ENCODE measurements around the gene ZNF503.
"Not testable (repeated sequence)": the region's sequence is repeated elsewhere in the genome, so short reads cannot be mapped to it uniquely, and the experiment has no call there.

ZNF503 gene

DNA sequence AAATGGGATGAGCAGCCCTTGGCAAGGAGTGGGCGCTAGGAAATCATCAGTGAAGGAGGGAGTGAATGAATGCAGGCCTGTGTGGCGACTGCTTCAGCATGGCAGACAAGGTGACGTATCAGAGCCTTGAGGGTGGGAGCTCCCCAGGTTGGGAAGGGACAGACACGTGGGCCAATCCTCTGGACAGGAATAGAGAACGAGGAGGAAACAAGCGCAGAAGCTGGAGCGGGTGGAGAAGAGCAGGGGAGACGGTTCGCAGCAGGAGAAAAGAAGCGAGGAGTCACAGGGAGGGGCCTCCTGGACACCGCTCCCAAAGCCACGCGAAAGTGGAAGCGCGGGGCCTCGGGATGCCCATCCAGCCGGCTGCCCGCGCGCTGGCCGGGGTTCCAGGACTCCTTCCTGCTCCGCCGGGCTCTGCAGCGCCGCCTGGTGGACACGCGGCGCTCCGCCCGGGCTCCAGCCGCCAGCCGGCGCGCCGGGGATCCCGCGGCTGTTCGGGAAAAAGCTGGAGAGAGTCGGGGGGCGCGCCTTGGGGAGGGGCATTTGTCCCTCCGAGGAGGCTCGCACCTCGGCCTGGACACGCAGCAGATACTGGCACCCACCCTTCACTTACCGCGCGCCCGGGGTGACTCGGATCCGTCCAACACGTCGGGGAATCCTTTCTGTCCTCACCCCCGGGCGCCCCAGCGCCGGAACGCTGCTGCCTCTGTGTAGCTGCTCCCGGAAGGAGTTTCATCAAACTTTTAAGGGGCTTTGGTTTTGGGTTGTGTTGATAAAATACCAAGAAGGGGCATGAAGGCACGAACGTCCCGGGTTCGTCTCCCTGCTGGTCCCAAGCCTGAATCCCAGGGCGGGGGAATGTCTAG, 6.3 kb downstream of the ZNF503 start:
- DNase-seq (ENCODE audit: low read depth) = no peak

DNA sequence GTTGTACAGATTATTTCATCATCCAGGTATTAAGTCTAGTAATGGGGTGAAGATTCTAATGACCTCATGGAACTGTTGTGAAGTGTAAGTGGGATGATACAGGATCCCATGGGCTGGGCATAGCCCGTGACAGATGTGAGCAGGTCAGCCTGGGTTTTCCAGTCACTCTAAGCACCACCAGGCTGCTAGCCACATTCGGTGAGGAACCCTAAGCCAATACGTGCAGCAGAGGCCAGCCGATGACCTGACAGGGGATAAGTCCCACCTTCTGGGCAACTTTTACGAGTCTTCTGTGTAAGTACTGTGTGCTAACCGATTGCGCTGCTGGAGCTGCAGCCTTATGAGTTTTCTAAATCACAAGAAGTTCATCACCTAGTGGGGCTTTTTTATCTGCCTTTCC, 7.3 kb downstream of the ZNF503 start:
- no peak for DNase-seq (ENCODE audit: low read depth)

DNA sequence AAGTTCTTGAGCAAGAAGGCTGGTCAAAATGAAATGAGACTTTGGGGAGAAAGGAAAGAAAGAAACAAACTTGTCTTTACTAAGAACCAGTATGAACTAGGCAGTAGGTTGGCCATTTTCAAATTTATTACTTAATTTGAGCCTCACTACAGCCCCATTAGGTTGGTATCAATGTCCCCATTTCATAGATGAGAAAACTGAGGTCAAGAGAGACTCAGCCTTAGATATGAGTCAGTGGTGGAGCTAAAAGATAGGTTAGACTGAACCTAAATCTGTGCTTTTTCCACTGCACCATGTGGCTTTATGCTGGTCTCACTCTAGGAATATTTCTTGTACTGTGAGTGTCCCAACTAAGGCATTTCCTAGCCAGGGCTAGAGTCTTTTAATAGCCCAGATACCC, 8.8 kb downstream of the ZNF503 start:
- no peak for DNase-seq (ENCODE audit: low read depth)

DNA sequence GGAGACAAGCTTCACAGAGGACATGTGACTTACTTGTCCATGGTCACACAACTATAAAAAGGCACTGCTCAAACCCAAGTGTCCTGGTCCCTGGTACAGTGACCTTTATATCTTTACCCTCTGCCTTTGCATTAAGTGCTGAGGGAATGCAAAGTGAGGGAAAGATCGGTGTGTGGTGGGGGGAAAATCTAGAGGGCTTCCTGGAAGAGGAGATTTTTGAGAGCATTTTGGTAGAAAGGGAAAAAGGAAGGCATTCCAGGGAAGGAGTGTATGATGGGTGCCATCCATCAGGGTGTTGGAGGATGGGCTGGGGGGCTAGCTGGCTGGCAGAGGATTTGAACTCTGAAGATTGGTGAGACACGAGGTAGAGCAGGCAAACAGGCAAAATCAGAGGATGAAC, 9.3 kb downstream of the ZNF503 start:
- DNase-seq (ENCODE audit: low read depth) = no peak

DNA sequence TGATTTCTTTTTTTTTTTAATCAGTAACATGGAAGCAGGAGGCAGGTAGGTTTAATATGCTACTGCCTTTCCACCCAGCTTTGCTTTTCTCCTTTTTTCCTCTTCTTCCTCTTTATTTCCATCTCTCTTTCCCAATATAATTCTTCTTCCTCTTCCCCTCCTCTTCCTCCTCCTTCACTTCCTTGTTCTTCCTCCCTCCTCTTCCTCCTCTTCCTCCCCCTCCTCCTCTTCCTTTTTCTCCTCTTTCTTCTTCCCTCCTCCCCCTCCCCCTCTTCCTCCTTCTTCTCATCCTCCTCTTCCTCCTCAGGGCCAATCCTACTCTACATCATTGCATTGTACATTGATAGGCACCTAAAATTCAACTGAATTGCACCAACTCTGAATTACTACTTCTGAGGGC, 11.4 kb downstream of the ZNF503 start:
- no peak for DNase-seq (ENCODE audit: low read depth)

DNA sequence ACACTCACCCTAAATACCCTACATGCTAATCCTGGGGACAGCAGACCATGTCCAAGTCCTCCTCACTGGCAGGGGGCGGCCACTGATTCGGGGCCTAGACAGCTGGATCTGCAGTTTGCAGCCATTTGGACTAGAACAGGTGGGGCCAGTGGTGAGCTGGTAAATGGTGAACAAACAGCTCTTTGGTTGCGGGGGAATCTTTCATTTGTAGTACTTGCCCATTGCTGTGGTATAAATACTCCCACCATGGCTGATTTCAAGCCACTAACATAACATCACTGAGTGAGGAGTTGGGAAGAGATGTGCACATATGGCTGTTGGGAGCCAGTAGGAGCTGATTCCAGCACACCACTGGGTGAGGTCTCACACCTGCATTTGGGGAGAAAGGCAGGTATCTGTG, 13.5 kb downstream of the ZNF503 start:
- DNase-seq (ENCODE audit: low read depth) = no peak

DNA sequence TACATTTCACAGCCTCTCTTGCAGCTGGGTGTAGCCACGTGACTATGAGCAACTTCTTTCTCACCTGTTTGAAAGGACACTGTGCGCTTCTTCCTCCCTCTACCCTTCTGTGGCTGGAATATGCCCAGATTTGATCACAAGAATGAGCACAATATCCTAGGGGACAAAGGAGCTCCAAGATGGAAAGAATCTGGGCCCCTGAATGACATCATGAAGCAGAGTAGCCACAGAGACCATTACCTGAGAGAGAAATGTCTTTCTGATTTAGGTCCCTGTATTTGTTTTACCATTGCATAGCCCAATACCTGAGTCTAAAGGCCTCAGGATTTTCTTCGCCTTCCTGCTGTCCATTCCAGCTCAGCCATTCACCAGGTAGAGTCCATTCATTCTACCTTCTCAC, 15.4 kb downstream of the ZNF503 start:
- no peak for DNase-seq (ENCODE audit: low read depth)

DNA sequence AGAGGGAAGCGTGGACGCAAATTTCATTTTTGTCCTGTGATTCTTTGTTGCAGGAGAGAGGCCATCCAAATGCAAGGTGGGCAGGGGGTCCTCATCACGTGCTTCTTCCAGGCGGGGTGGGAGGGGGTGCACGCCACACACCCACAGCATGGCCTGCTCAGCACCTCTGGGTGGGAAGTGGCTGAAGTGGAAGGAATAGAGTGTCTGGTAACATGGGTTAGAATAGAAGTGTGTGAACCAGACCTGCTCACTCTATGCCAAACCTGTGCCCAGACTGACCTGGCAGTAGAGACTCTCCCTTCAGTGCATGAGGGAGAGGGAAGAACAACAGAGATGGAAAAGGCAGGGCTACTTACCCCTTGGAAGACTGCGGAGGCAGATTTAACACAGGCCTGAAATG, 21.7 kb downstream of the ZNF503 start:
- DNase-seq (ENCODE audit: low read depth) = no peak

DNA sequence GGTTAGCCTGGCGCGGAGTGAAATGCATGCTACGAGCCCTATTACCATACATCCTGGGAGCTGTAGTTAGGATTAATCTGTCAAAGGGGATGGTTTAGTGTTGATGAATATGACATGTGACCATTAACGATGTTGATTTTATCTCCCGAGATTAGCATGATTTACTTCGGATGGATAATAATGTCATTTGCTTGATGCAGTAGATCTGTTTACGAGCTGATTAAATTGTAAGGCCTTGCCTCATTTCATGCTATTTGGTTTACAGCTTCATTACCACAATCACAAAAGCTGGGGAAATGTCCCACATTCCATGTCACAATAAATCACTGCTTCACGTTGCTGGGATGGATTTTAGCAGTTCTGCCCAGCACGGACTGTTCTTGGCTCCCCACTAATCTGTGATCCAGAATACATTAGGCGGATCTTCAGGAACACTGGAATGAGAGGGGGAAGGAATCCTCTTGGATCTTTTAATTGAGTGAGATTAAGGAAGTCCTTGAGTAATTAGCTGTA, 22.3 kb downstream of the ZNF503 start:
- no peak for DNase-seq (ENCODE audit: low read depth)

DNA sequence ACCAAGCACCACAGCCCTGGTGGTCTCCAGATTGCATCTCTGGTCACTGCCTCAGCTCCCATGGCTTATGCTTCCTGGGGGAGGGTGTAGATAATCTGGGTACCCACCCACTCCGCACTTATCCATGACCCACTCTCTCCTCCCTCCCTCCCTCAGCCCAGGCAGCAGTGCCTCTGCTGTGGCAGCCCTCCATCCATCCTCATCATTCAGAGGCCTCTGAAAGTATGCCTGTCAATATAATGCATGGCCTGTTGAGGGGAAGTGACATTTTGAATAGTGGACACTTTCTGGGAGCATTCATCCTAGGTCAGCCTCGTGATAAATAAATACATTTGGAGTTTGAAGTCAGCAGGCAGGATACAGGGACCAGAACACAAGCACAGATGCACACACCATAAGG, 23.2 kb downstream of the ZNF503 start:
- no peak for DNase-seq (ENCODE audit: low read depth)

DNA sequence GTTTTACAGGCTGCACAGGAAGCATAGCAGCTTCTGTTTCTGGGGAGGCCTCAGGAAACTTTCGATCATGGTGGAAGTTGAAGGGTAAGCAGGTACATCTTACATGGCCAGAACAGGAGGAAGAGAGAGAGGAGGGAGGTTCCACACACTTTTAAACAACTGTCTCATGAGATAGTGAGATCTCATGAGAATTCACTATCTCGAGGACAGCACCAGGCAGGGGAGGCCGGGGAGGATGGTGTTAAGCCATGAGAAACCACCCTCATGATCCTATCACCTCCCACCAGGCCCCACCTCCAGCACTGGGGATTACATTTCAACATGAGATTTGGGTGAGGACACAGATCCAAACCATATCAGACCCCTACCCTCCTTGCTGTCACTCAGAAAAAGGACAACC, 23.7 kb downstream of the ZNF503 start:
- no peak for DNase-seq (ENCODE audit: low read depth)

DNA sequence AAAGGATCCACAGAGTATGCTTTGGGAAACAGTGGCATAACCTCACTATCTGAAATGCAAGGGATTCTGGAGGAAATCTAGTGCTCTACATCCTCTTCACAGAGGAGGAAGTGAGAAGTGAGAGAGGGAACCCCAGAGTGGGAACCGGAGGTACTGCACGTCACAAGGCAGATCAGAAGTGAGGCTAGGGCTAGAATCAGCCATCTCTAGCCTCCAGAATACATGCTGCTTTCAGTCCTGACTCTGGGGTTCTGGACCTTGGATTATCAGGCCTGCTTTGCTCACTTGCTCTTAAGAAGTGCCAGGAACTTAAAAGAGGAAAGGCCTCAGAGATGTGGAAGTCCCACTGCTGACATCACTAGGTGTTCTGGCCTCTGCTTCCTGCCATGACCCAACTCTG, 25.7 kb downstream of the ZNF503 start:
- DNase-seq (ENCODE audit: low read depth) = no peak

DNA sequence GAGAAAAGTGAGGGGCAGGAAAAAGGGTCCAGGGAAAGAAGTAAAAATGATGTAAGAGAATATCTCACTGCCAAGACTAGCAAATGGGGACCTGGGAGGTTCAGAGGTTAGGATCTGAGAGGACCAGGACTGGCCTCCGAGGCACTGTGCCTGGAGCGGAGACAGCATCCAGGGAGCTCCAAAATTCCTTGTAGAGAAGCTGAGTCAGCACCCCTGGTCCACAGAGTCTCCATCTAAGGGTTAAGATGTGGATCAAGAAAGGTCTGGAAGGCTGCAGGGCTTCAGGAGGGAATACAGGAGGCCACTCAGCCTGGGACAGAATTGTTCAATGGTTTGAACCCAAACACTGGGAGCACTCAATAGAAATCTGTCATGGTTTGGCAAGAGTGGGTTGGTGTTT, 30.6 kb downstream of the ZNF503 start:
- DNase-seq (ENCODE audit: low read depth) = no peak

DNA sequence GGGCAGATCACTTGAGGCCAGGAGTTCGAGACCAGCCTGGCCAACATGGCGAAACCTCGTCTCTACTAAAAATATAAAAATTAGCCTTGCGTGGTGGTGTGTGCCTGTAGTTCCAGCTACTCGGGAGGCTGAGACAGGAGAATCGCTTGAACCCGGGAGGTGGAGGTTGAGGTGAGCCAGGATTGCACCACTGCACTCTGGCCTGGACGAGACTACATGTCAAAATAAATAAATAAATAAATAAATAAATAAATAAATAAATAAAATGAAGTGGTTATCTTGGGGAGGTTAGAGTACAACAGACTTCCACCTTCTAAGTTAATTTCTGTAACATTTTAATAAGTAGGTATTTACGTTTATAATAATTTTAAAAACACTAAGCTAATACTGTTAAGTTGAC, 31.7 kb downstream of the ZNF503 start:
- not testable (repeated sequence) for DNase-seq (ENCODE audit: low read depth)

DNA sequence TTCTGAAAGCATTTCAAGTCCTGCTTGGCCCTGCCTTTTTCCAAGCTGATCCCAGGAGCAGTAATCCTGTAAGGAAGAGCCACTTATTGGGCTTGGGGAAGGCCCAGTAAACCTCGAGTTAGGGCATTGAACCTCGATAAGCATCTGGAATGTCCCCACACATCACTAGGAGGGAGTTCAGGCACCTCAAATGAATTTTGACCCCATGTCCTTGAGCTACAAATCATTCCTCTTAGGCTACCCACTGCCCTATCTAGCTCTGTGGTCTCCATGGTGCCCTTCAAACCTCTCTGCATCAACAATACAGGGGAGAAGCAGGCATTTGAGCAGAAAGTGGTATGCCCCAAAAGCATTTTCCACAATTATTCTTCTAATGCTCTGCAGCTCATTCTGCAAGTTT, 33.7 kb downstream of the ZNF503 start:
- DNase-seq (ENCODE audit: low read depth) = no peak

DNA sequence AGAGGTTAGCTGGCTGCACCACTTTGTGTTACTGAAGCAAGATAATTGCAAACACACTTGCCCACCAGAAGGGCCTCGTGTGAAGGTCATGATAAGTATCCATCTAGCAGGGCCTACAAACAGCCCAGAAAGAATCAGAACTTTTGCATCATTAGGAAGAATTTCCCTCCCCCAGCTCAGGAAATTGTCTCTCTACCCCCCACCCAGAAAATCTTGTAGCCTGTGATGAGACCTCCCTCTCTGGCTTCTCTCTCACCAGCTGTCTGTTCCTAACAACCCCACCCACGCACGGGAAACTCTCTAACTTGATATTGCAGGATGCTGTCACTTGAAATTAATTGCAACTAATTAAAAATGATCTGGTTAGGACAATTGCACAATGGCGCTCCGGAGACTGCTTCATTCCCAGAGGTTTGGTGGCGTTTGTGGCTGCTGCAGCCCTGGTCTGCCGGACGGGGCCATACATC, 34.5 kb downstream of the ZNF503 start:
- DNase-seq (ENCODE audit: low read depth) = no peak

DNA sequence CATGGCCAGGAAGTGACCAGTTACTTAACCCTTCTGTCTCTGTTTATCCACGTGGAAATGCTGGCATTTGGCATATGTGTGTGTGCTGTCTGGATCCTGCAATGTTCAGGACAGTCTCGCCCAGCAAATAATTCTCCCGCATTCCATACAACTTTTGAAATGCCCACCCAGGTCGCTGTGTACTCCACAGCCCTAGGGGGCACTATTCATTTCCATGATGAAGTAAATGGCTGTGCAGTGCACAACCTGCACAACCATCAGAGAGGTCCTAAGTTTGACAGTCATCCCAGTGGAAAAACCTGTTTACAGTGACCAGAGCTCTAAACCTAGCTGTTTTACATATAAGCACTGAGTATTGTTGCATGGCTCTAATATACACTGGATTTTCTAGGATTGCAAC, 38.1 kb downstream of the ZNF503 start:
- DNase-seq (ENCODE audit: low read depth) = no peak

DNA sequence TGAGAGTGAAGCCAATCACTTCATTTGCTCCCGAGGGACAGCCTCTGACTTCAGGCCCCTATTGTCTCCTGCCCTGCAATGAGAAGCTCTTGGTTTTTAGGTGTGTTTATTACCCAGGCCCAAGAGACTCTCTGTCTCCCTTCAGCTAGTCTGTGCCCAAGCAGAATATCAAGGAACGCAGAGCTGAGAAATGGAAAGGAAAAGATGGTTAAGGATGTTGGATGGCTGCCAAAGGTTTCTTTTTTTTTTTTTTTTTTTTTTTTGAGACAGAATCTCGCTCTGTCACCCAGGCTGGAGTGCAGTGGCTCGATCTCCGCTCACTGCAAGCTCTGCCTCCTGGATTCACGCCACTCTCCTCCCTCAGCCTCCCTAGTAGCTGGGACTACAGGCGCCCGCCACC, 41.7 kb downstream of the ZNF503 start:
- not testable (repeated sequence) for DNase-seq (ENCODE audit: low read depth)

DNA sequence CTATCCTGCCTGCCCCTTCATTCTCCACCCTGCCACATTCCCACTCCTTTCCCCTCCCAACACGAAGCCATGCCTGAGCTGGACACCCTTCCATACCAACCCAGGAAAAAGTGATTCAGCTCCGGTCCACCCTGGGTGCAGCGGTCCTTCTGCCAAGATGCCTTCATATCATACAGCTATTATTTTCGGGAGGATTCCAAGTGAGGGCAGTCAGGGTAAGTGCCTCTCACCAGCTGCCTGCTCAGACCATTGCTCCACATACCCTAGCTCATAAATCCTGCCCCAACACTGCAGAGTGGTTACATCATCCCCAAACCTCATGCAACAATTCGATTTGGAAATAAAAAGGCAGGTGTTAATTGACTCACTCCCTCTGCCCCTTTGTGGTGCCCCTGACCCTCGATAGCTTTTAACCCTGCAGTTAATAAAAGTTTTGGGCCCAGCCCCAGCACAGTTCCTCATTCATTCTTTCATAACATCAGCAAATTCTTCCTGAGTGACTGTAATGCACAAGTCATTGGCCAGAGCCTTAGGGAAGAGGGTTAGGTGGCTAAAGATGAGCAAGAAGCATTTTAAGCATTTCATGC, 42.6 kb downstream of the ZNF503 start:
- DNase-seq (ENCODE audit: low read depth) = no peak

DNA sequence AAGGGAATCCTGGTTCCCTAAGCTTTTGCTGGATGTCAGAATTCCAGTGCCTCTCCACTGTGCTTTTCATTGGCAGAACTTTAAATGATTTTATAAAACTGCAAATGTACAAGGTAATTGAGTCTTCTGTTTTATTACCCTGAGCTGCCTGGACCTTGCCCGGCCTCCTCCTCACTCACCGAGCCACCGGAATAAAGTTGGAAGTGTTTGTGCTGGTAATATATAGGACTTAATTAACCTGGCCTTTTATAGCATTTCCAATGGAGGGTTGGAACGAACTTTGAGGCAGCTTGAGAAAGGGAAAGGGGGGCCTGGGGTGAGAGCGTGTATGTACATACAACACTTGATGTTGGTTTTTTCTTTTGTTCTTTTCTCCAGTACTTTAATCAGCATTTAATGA, 43.4 kb downstream of the ZNF503 start:
- no peak for DNase-seq (ENCODE audit: low read depth)

DNA sequence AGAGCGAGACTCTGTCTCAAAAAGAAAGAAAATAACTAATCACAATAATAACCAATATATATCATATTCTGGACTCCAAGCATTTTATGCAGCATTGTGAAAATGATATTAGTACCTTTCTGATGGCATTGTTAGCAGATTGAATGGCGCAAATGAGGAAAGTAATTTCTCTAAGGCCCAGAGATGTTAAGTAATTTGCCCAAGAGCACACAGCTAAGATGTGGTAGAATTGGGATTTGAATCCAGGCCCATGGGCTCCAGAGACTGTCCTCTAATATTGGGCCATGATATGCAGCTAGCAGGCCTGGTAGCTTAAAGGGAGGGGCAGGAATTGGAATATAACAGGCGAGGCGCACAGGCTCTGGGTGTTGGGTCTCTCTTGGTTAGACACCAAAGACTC, 44.1 kb downstream of the ZNF503 start:
- no peak for DNase-seq (ENCODE audit: low read depth)

DNA sequence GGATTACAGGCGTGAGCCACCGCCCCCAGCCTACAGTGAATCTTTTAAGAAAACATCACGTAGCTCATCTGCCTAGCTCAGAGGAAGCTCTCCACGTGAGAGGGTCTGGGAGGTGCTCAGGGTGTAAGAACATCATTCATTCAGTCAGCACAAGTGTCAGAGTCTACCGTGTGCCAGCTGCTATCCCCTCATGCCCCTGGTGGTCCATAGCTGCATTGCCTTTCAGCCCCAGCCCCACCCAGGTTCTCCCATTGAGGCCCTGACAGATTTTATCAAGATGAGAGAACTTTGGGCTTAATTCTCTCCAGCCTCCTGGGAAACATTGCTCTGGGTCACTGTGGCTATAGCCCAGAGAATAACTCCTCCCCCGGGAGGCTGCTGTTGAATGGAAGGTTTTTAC, 45.1 kb downstream of the ZNF503 start:
- no peak for DNase-seq (ENCODE audit: low read depth)

DNA sequence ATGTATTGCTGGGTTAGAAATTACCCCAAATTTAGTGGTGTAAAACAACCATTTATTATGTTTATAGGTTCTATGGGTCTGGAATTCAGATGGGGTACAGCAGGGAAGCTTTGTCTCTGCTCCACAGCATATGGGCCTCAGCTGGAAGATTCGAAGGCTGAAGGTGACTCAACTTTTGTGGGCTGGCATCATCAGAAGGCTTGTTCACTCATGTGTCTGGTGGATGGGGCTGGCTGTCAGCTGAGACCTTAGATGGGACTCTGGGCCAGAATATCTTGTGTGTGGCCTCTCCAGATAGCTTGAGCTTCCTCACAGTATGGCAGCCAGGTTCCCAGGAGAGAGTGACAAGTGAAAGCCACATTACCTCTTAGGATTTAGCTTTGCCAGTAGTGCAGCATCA, 45.9 kb downstream of the ZNF503 start:
- no peak for DNase-seq (ENCODE audit: low read depth)

DNA sequence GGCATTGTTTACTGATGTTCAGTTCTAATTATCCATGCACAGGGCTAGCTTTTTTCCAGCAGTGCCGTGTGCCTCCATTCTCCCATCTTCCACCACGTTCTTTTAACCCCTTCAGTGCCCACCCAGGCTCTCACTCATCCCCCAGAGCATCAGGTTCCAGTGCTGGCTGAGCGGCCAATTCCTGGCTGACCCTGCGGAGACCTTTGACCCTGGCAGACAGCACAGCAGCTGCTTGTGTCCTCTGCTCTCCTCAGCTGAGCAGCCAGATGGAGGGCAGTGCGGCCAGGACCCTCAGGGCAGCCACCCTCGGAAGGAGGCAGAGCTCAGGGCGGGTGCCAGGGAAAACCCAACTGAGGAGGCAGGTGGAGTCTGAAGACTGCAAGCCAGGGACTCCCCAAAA, 48.4 kb downstream of the ZNF503 start:
- no peak for DNase-seq (ENCODE audit: low read depth)
